Activated T-cell treated with anti-CD3 and anti-CD28 coated beads for 48 hours (primary cell): ENCODE results near the gene CRYL1.
"Not testable (repeated sequence)": the region's sequence is repeated elsewhere in the genome, so short reads cannot be mapped to it uniquely, and the experiment has no call there.

Experiments
- DNase-seq: peaks from one replicate; pipeline ENCODE4 v3.0.0-alpha.2; 2020; ENCODE audit warnings: low read depth

CRYL1 gene

GRCh38 chr13:20456737-20457136 lies 68.9 kb downstream of the CRYL1 start:
- no peak for DNase-seq

DNA sequence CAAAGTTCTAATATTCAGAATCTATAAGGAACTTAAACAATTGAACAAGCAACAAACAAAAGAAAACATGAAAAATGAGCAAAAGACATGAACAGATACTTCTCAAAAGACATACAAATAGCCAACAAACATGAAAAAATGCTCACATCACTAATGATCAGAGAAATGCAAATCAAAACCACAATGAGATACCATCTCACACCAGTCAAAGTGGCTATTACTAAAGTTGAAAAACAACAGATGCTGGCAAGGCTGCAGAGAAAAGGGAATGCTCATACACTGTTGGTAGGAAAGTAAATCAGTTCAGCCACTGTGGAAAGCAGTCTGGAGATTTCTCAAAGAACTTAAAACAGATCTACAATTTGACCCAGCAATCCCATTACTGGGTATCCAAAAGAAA lies 74.3 kb downstream of the CRYL1 start:
- no peak for DNase-seq

DNA sequence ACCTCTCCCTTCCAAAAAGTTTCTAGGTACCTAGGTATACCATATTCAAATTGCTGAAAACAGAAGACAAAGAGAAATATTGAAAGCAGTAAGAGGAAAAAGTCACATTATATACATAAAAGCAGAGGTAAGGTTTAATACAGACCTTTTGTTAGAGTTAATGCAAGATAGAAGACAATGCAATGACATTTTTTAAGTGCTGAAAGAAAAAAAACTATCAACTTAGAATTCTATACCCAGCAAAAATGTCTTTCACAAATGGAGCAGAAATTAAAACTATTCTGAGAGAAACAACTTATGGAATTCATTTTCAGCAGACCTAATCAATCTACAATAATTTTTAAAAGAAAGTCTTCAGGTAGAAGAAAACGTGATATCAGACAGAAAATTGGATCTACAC lies 77.2 kb downstream of the CRYL1 start:
- no peak for DNase-seq

DNA sequence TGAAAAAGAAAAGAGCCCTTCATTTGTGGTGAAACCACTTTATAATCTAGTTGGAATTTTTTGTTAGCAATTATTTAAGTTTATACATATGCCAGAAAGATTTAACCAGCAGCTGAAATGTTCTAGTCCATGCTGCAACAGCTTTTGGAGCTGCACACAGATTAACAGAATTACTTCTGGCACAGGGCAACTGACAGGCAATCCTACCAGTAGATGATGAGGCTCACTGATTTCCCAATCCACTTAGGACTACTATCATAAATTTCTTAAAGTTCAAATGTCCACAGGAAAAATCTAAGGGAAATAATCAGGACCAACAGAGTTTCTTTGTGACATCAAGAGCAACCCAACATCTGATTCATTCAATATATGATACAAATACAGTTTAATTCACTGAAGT lies 78.8 kb downstream of the CRYL1 start:
- DNase-seq, result no peak

- DNase-seq, result no peak
Observed at GRCh38 chr13:20446405-20446804, 79.3 kb downstream of the CRYL1 start.

DNA sequence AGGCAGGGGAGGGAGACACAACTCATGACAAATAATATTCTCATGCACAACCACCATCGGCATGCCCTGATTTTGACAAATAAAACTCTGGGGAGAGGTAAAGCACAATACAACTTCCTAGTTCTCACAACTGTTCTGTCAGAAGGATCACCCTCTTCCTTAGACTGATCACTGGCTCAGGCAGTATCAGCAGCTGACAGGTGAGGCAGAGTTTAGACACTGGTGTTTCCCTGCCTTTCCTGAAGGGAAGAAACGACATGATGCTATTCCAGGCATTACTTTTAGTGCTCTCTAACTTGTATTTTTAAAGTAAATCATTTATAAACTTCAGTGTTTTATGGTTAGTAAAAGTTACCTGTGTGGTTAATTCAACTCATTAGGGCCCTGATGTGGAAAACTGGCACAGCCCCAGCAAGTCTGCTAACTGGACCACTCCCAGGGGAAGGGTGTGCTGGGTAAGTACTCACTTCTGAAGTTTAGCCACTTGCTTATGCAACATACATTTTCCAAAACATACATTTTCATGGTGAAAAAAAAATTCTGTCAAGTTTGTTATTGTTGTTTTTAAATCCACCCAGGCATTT lies 82.8 kb downstream of the CRYL1 start:
- DNase-seq, result no peak

DNA sequence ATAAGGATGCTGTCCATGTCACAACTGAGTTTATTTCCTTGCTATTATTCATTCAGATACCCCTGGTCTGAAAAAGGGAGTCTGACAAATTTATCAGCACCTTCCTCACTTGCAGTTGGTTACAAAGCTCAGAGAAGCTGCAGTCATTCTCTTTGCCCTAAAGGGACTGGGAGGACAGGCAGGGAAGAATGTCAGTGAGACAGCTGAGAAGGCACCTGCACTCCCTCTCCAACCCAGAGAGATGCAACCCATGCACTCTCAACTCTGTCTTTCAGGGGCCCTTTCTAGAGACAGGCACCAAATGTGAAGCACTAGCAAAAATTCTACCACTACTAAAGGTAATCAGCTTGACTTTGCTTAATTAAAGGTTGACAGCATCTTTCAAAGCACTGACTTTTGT lies 83.3 kb downstream of the CRYL1 start:
- DNase-seq, result no peak

DNA sequence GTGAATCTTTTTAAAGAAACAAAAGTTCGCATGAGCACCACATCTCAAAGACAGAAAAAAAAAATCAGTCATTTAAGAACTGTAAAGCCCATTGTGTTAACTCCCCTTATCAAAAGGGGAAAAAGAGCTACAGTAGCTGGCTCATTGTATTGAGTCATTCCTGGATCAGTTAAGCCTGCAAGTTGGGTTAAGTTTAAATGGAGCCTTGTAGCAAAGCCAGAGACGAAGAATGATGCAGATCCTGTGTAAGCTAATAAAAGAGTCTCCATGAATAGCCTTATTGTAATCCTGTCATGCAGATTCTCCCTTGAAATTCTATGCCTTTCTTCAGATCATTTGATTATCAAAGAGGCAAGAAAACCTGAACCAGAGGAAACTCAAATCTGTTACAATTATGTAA lies 83.8 kb downstream of the CRYL1 start:
- DNase-seq, result no peak

- no peak for DNase-seq
Observed at GRCh38 chr13:20441056-20441455, 84.6 kb downstream of the CRYL1 start.

DNA sequence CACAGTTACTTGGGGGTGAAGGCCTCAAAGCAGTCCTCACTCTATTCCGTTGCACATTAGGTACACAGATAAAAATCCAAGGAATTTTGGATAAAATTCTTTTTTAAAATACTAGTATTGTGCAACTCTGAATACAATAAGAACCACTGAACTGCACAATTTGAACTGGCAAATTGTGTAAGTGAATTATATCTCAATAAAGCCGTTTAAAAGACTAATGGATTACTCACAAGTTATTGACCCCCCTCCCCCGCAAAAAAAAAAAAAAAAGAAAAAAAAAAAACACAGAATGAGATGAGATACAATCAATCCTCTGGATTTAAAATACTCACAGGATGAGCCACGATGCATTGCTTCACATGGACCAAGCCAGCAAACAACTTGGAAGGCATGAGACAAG lies 86.4 kb downstream of the CRYL1 start:
- no peak for DNase-seq

- DNase-seq, result no peak
Observed at GRCh38 chr13:20438801-20439200, 86.9 kb downstream of the CRYL1 start.

DNA sequence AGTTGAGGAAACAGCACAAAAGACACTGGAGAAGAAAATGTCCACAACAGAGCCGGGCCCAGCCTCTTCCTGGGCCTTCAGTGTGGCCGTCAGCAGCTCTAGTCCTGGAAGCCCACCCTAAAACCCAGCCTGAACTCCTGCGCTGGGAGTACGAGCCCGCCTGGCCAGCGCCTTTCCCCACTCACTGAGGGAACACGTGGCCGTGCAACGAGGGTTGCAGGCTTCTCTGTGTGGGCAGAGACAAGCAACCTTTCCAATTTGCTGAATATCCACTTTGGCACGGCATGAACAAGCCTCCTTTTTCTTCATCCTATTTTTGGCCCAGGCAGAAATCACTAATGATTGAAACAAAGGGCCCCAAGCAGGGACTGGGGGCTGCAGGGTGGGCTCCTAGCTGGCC lies 89.2 kb downstream of the CRYL1 start:
- DNase-seq, result no peak

GRCh38 chr13:20435616-20436368 lies 89.9 kb downstream of the CRYL1 start:
- no peak for DNase-seq

GRCh38 chr13:20434210-20434609 lies 91.4 kb downstream of the CRYL1 start:
- DNase-seq, result not testable (repeated sequence)

DNA sequence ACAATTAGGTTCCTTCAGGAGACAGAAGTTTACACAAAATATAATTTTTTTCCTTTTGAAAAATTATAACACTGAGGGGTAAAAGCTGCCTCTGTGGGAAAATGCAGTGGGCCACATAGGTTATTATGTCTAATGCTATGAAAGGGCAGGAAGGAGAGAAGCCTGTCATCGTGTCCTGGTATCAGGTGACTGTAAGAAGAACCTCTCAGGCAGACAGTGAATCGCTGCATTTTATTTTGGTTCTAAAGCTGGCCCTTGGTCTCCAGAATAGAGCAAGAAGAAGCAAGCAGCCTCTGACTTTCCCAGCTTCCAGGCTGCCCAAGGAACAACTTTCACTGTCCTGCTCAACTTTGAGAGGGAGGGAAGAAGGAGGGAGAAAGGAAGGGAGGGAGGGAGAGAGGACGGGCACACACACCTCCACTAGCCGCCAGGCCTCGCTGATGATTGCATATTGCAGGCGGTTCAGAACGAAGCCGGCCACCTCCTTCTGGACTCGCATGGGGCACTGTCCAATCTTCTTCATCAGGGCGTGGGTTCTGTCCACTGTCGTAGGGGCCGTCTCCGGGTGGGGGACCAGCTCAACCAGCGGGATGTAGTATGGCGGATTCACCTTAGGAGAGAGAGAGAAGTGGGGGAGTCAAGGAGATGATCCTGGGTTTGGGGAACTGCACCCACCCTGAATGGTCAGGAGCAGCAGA lies 93.8 kb downstream of the CRYL1 start:
- no peak for DNase-seq

GRCh38 chr13:20431080-20431479 lies 94.6 kb downstream of the CRYL1 start:
- no peak for DNase-seq

GRCh38 chr13:20430296-20430695 lies 95.4 kb downstream of the CRYL1 start:
- no peak for DNase-seq

DNA sequence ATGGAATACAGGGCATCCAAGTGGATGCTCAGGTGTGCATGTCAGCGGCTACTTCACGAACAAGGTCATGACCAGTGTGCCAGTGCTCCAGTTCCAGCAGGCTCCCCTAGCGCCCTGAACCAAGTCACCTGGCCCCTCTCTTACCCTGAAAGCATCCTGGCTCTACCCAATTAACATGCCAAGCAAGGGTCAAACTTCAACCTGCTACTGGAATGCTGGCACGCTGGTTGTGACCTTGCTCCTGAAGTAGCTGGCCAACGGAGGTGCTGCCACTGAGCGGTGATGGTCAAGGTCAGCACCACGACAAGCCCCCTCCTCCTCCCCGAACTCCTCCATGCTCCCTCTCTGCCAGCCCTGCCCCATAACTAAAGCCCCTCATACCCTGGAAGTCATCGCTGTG lies 96.0 kb downstream of the CRYL1 start:
- no peak for DNase-seq

DNA sequence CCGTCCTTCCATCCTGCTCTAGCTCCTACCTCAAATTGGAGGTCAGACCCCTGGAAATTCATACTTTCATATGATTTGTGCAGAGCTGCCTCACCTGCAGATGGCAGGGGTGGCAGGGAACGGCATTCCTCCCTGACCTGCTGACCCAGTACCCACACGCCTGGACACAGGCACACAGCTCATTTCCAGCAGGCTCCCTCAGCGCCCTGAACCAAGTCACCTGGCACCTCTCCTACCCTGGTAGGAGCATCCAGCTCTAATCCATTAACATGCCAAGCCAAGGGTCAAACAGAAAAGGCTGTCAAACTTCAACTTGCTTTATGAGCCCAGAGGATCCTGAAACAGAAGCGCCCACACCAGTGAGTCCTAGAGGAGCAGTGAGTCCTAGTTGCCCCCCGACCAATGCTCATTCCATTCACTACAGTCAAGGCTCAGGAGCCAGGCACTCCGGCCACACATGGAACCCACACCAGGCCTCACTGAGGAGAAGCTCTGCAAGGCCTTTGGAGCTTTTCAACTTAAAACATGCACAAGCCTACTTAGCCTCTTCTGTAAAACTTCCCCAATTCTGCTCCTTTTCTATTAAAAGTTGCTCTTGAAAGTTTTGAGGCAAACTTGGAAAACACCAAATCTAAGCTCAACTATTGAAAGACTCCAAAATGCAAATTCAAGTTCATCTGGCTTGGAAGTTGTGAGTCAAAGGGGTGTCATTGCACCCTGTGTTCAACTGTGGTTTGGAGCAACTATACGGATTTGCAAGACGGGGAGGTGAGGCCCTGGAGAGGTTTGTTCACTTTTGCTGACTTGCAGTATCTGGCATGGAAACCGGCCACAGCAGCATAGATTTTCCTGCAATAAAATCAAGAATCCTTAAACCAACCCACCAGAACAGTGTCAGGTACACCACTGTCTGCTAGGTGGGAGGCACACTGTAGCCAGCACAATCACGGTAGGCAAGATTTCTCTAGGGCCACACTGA lies 96.7 kb downstream of the CRYL1 start:
- no peak for DNase-seq

DNA sequence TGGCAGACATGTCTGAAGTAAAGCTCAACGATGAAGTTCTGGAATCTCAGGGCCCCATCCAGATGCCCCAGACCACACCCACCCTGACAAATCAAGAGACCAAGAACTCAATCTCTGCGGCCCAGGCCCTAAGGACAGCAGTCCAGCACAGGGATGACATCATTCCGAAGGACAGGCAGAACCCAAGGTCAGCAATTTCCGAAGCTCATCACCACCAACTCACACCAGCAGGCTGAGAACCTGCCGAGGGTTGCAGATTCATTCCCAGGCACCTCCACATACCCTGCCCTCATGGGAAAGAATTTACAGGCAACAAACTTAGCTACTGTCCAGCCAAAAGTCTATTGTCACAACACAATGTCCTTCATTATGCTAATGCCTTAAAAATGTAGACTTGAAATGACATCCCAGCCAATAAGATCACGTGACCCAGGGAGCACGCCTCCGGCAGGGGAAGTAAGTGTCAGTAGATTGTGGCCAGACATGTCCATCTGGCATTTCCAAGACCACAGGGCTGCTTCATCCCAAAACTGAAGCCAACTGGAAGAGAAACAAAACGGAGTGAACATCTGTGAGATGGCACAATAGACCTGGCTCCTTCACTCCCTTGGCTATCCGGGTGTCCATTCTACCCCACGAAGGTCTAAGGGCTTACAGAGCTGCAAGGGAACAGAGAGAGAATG lies 98.8 kb downstream of the CRYL1 start:
- no peak for DNase-seq

- DNase-seq, result peak; percentile 10
Observed at GRCh38 chr13:20425819-20426219, 99.8 kb downstream of the CRYL1 start.

DNA sequence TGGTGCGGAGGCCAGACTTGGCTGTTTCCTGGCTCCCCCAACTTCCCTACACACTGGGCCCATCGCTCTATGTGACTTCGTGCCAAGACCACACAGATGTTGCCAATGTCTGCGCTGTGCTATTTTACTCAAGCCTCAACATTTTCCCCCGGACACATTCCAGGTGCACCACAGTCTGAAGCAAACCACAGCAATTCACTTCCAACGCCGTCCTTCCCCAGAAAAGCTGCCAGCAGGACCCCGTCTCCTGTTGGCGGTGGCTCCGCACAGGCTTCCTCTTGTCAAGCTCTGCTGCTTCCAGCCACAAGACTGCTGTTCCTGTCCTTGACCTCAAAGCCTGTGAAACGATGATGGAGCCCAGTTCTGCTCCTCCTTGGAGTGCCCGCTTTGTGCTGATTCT lies 100.7 kb downstream of the CRYL1 start:
- DNase-seq, result no peak
